Measurements from ENCODE around the gene WDFY1.

WDFY1 gene

GRCh38 chr2:223929571-223930102 is 15.5 kb downstream of the WDFY1 start (continued):
- no peak for TF ChIP-seq CREB5 (CRISPR knock-in tag; IDR thresholded peaks at IDR 0.05; ENCODE audit: low read depth)

GRCh38 chr2:223928113-223929006 is 16.8 kb downstream of the WDFY1 start:
- no peak for ATAC-seq
- no peak for TF ChIP-seq ESRRG (CRISPR knock-in tag; IDR thresholded peaks at IDR 0.05)
- TF ChIP-seq CREB5 (CRISPR knock-in tag; IDR thresholded peaks at IDR 0.05; ENCODE audit: low read depth) = no peak
- no peak for TF ChIP-seq ZC3H10 (CRISPR knock-in tag; IDR thresholded peaks at IDR 0.05)
- TF ChIP-seq ZFP30 (CRISPR knock-in tag; IDR thresholded peaks at IDR 0.05) = no peak
- no peak for TF ChIP-seq ZNF8 (CRISPR knock-in tag; IDR thresholded peaks at IDR 0.05)
- no peak for TF ChIP-seq TCF4 (CRISPR knock-in tag; IDR thresholded peaks at IDR 0.05; ENCODE audit: borderline replicate concordance)
- no peak for TF ChIP-seq ZNF70 (CRISPR knock-in tag; IDR thresholded peaks at IDR 0.05)
- TF ChIP-seq ZNF565 (CRISPR knock-in tag; conservative IDR thresholded peaks at IDR 0.05; ENCODE audit: low read depth) = no peak
- TF ChIP-seq CSDC2 (CRISPR knock-in tag; IDR thresholded peaks at IDR 0.05) = no peak
- TF ChIP-seq ZFP3 (CRISPR knock-in tag; IDR thresholded peaks at IDR 0.05) = no peak
- TF ChIP-seq BACH2 (CRISPR knock-in tag; IDR thresholded peaks at IDR 0.05; ENCODE audit: borderline replicate concordance) = no peak
- no peak for TF ChIP-seq RARB (CRISPR knock-in tag; IDR thresholded peaks at IDR 0.05)
- TF ChIP-seq ARNTL (CRISPR knock-in tag; IDR thresholded peaks at IDR 0.05; ENCODE audit: borderline replicate concordance, low read depth) = no peak
- no peak for TF ChIP-seq CSRNP3 (CRISPR knock-in tag; IDR thresholded peaks at IDR 0.05)
- TF ChIP-seq TOX (CRISPR knock-in tag; IDR thresholded peaks at IDR 0.05; ENCODE audit: borderline replicate concordance) = no peak
- TF ChIP-seq OSR1 (CRISPR knock-in tag; IDR thresholded peaks at IDR 0.05) = no peak
- TF ChIP-seq POU6F1 (CRISPR knock-in tag; IDR thresholded peaks at IDR 0.05; ENCODE audit: borderline replicate concordance, low read depth) = no peak

- no peak for TF ChIP-seq ZFP3 (CRISPR knock-in tag; IDR thresholded peaks at IDR 0.05)
- TF ChIP-seq TSHZ2 (CRISPR knock-in tag; IDR thresholded peaks at IDR 0.05) = no peak
- TF ChIP-seq GLIS3 (CRISPR knock-in tag; IDR thresholded peaks at IDR 0.05) = no peak
- no peak for TF ChIP-seq ZNF8 (CRISPR knock-in tag; IDR thresholded peaks at IDR 0.05)
- no peak for TF ChIP-seq ARNTL (CRISPR knock-in tag; IDR thresholded peaks at IDR 0.05; ENCODE audit: borderline replicate concordance, low read depth)
- no peak for TF ChIP-seq ZC3H10 (CRISPR knock-in tag; IDR thresholded peaks at IDR 0.05)
- TF ChIP-seq CSDC2 (CRISPR knock-in tag; IDR thresholded peaks at IDR 0.05) = no peak
- ATAC-seq = no peak
Observed at GRCh38 chr2:223925106-223925505, 20.0 kb downstream of the WDFY1 start.

Data from SK-N-SH treated with all-trans-retinoic acid at 6 μM for 48 hours (cell line).